Left ventricle myocardium inferior (tissue), 1 donor: Measurements from ENCODE around the gene CNTN1. TPM values are rescaled to one million over a fixed set of nuclear protein-coding genes. Genes with fewer than 3 reads are reported as not detected.

ENCODE experiments used
- DNase-seq: peaks from one replicate; pipeline ENCODE4 v3.0.0-alpha.2; 2020
- H3K27ac ChIP-seq: fragments of 200-600 bp; replicated peaks from 2 replicates; pipeline ENCODE4 v1.8.0; 2021
- H3K27me3 ChIP-seq: fragments of 200-600 bp; 2 replicates; pipeline ENCODE4 v1.8.0; 2021; ENCODE audit warnings: low read depth
- H3K36me3 ChIP-seq: fragments of 200-600 bp; 2 replicates; pipeline ENCODE4 v1.8.0; 2021
- H3K4me1 ChIP-seq: fragments of 200-600 bp; 2 replicates; pipeline ENCODE4 v1.8.0; 2021
- H3K4me3 ChIP-seq: fragments of 200-600 bp; 2 replicates; pipeline ENCODE4 v1.8.0; 2021; ENCODE audit warnings: mild to moderate bottlenecking, moderate library complexity
- H3K9me3 ChIP-seq: fragments of 200-600 bp; replicated peaks from 2 replicates; pipeline ENCODE4 v1.8.0; 2021
- intact Hi-C: fragments of 100-400 bp; cut with micrococcal nuclease; formaldehyde crosslinking; loops from one replicate; pipeline ENCODE4 v1.11.0; 2022
- total RNA-seq: library from RNA; stranded (reverse); fragmentation: NEBNext Ultra II Directional; extraction: Animal tissue kit (Norgen Biotek cat#: 25700); gene quantifications from one replicate; pipeline ENCODE4 v1.2.1, GENCODE V29; 2021
- TF ChIP-seq, protein P1 (sequence below): fragments of 200-600 bp; IDR thresholded peaks from 2 replicates; pipeline ENCODE4 v1.8.0; 2021; ENCODE audit warnings: antibody characterized with exemption, mild to moderate bottlenecking, borderline replicate concordance
- donor health status: DM: no; HTN: yes; CAD: no; lungs with severe emphysema.

The CNTN1 gene
- total RNA-seq, 1 donor from 2014 or later: 0.11 TPM

DNA sequence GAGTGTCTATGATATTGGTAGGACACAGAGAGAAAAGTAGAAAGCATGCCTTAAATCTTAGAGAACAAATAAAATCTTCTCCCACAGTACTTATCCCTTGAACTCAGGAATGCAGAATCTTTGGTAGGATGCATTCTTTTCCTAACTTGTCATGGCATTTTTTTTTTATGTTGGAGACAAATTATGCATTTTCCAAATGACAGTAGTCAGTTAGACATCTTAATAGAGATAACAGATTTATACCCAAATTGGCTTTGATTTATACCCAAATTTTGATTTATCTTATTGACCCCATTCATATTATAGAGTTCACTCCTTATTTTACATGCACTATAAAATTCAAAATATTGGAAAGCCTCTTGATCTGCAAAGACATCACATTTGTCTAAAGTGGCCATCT, 132.9 kb downstream of the CNTN1 start:
- no peak for DNase-seq
- Histone ChIP-seq H3K27ac (no peak overlapping the region), H3K4me3 (no peak overlapping the region), H3K36me3 (no peaks in the 10 kb centered on the region), H3K4me1 (no peaks in the 10 kb centered on the region), H3K9me3 (no peaks in the 10 kb centered on the region), H3K27me3 (no peaks in the 10 kb centered on the region)
- TF ChIP-seq, protein P1, sequence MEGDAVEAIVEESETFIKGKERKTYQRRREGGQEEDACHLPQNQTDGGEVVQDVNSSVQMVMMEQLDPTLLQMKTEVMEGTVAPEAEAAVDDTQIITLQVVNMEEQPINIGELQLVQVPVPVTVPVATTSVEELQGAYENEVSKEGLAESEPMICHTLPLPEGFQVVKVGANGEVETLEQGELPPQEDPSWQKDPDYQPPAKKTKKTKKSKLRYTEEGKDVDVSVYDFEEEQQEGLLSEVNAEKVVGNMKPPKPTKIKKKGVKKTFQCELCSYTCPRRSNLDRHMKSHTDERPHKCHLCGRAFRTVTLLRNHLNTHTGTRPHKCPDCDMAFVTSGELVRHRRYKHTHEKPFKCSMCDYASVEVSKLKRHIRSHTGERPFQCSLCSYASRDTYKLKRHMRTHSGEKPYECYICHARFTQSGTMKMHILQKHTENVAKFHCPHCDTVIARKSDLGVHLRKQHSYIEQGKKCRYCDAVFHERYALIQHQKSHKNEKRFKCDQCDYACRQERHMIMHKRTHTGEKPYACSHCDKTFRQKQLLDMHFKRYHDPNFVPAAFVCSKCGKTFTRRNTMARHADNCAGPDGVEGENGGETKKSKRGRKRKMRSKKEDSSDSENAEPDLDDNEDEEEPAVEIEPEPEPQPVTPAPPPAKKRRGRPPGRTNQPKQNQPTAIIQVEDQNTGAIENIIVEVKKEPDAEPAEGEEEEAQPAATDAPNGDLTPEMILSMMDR: no peak
- intact Hi-C loops: no loop called here

DNA sequence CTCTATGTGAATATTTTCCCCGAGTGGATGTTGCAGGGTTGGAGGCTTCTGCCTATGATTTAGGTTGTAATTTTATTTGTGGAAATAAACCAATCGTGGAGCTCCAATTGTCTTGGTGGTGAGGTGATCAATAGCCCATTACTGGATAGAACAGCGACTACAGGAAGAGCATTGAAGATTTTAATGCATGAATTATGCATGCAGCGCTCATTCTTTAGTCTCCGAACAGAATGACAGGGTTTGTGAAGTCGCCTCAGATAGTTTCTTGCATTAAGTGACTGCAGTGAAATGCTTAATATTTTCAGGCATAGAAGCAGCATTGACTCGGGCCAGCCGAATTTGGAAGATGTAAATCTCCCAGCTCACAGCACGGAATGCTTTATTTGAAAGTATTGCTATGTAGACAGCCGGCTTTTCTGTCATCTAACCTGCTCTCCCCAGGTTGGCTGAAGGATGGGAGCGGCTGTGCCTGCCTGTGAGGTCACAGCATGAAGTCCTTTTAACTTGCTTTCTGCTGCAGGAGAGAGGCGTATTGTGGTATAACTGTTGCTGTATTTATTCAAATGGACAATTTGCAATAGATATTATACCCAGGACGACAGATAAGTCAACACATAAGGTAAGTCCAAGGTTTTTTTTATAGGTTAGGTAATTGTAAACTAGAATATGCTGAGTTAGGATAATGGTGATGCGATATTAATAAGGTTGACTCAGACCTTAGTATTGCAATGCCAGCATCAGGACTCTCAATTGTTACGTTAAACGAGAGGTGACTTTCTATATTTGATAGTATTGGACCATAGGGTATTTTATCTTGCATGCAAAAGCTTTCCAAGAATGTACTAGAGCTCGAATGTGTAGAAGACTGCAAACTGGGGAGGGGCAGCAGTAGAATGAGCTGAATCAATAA, 135.7 kb downstream of the CNTN1 start:
- Histone ChIP-seq H3K4me3 (no peak overlapping the region), H3K9me3 (no peaks in the 10 kb centered on the region), H3K4me1 (no peaks in the 10 kb centered on the region), H3K27ac (no peak overlapping the region), H3K36me3 (no peaks in the 10 kb centered on the region), H3K27me3 (no peaks in the 10 kb centered on the region)
- TF ChIP-seq, protein P1: no peak
- intact Hi-C loops: no loop called here
- DNase-seq: no peak

DNA sequence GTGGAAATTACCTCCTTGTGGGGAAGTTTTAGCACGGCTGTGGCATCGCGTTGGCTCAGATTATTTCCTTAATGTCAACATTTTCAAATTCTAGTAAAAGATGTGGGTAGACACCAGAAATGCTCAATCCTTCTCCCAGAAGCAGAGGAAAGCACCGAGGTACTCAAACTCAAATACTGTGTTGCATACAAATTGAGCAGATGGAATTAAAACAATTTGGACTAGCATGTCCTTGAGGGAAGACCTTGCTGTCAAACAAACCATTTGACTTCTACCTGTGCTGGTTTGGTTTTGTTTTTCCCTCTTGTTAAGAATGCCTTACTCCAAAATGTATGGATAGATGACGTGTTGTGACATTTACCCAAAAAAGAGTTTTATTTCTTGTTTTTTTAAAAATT, 136.4 kb downstream of the CNTN1 start:
- H3K27ac ChIP-seq: no peak overlapping the region
- H3K9me3 ChIP-seq: no peaks in the 10 kb centered on the region
- TF ChIP-seq, protein P1: no peak
- no peak overlapping the region for H3K4me3 ChIP-seq
- DNase-seq: no peak
- no peaks in the 10 kb centered on the region for H3K27me3 ChIP-seq
- no peaks in the 10 kb centered on the region for H3K36me3 ChIP-seq
- intact Hi-C loops: no loop called here
- H3K4me1 ChIP-seq: no peaks in the 10 kb centered on the region

DNA sequence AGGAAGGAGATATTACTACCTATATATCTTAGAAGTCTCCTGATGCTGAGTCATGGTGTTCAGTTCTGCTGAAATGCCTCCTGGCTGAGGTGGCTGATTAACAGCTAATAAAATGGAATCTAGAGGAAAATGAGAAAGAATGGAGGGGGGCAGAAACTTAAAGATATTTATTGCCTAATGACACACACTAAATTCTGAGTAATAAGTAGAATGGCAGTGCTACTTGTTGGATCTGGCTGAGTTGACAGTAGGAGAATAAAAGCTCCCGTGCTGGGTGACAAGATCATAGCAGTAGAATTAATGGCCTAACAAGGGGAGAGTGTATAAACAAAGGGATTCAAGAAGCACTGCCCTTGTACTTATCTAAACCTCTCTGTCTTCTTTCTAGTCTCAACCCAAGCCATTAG, 137.5 kb downstream of the CNTN1 start:
- H3K36me3 ChIP-seq: no peaks in the 10 kb centered on the region
- no peaks in the 10 kb centered on the region for H3K9me3 ChIP-seq
- no peak for DNase-seq
- H3K4me1 ChIP-seq: no peaks in the 10 kb centered on the region
- intact Hi-C loops: no loop called here
- no peaks in the 10 kb centered on the region for H3K27me3 ChIP-seq
- no peak overlapping the region for H3K4me3 ChIP-seq
- TF ChIP-seq, protein P1: no peak
- H3K27ac ChIP-seq: no peak overlapping the region

DNA sequence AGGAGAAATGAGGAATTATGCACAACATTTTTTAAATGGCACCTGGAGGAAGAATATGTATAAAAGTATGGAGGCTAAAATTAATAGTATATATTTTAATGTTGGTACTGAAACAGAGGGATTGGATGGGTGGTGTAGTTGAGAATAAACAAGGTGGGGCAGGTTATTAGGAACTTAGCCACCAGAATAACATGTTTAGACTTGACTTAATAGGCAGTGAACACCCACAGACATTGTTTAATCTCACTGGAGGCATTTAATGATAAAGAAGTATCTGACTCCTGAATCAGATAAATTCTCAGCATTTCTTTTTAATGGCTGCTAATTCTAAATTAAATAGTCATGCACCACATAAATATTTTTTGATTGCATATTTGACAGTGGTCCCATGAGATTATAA, 139.7 kb downstream of the CNTN1 start:
- Histone ChIP-seq H3K9me3 (no peaks in the 10 kb centered on the region), H3K4me3 (no peak overlapping the region), H3K36me3 (no peaks in the 10 kb centered on the region), H3K4me1 (no peaks in the 10 kb centered on the region), H3K27ac (no peak overlapping the region), H3K27me3 (no peaks in the 10 kb centered on the region)
- TF ChIP-seq, protein P1: no peak
- intact Hi-C loops: no loop called here
- DNase-seq: no peak
